A204.1 (cell line): Measurements from ENCODE around the gene ANKRD29.
"Not testable (repeated sequence)": the region's sequence is repeated elsewhere in the genome, so short reads cannot be mapped to it uniquely, and the experiment has no call there.

Experiments
- FAIRE-seq: peaks from 2 replicates; lab custom pipeline; 2012; peaks lifted over from hg19 to GRCh38; lab: Jason Lieb, UNC

The ANKRD29 gene

GRCh38 chr18:23643815-23644490 lies 18.8 kb downstream of the ANKRD29 start:
- FAIRE-seq = no peak

GRCh38 chr18:23641937-23642666 lies 20.6 kb downstream of the ANKRD29 start:
- FAIRE-seq = no peak

- FAIRE-seq = no peak
Measured at GRCh38 chr18:23641143-23641720, 21.5 kb downstream of the ANKRD29 start.

- FAIRE-seq = no peak
Measured at GRCh38 chr18:23640052-23640451, 22.7 kb downstream of the ANKRD29 start.

GRCh38 chr18:23636433-23636832 lies 26.3 kb downstream of the ANKRD29 start:
- FAIRE-seq = not testable (repeated sequence)

GRCh38 chr18:23636071-23636399 lies 26.7 kb downstream of the ANKRD29 start:
- no peak for FAIRE-seq

GRCh38 chr18:23635283-23636070 lies 27.2 kb downstream of the ANKRD29 start:
- no peak for FAIRE-seq

- FAIRE-seq = no peak
Measured at GRCh38 chr18:23634692-23635091, 28.0 kb downstream of the ANKRD29 start.

GRCh38 chr18:23632615-23633014 lies 30.1 kb downstream of the ANKRD29 start:
- no peak for FAIRE-seq

- no peak for FAIRE-seq
Measured at GRCh38 chr18:23631746-23632145, 31.0 kb downstream of the ANKRD29 start.

- FAIRE-seq = no peak
Measured at GRCh38 chr18:23631312-23631711, 31.4 kb downstream of the ANKRD29 start.

- FAIRE-seq = no peak
Measured at GRCh38 chr18:23629444-23629946, 33.2 kb downstream of the ANKRD29 start.

GRCh38 chr18:23627970-23628369 lies 34.7 kb downstream of the ANKRD29 start:
- FAIRE-seq = no peak

- FAIRE-seq = no peak
Measured at GRCh38 chr18:23627321-23627720, 35.4 kb downstream of the ANKRD29 start.

GRCh38 chr18:23626451-23627279 lies 36.0 kb downstream of the ANKRD29 start:
- FAIRE-seq = no peak

GRCh38 chr18:23623040-23623439 lies 39.7 kb downstream of the ANKRD29 start:
- no peak for FAIRE-seq

- no peak for FAIRE-seq
Measured at GRCh38 chr18:23619388-23619881, 43.3 kb downstream of the ANKRD29 start.

- no peak for FAIRE-seq
Measured at GRCh38 chr18:23618862-23619387, 43.8 kb downstream of the ANKRD29 start.

GRCh38 chr18:23617412-23618014 lies 45.2 kb downstream of the ANKRD29 start:
- FAIRE-seq = no peak

GRCh38 chr18:23616258-23616657 lies 46.5 kb downstream of the ANKRD29 start:
- no peak for FAIRE-seq

GRCh38 chr18:23614891-23615290 lies 47.8 kb downstream of the ANKRD29 start:
- no peak for FAIRE-seq
